ENCODE results near the gene CASTOR1. TPM values are rescaled to one million over a fixed set of nuclear protein-coding genes. Genes with fewer than 3 reads are reported as not detected.

CASTOR1 gene
- total RNA-seq, 3 donors from 2014 or later, result 1.1 to 2.9 (median 2.4) TPM

GRCh38 chr22:30310881-30311771, 21.8 kb upstream of the CASTOR1 start:
- Mint-ChIP-seq H3K4me1 (ENCODE audit: low read depth) (peaks cover 99% of the 10 kb centered on the region), H3K36me3 (ENCODE audit: insufficient read depth) (peaks cover 16% of the 10 kb centered on the region), H3K4me3 (no peak overlapping the region), H3K27me3 (ENCODE audit: low read depth) (no peaks in the 10 kb centered on the region), H3K9me3 (peaks cover 3% of the 10 kb centered on the region)
- ATAC-seq (no peak), DNase-seq (no peak)

DNA sequence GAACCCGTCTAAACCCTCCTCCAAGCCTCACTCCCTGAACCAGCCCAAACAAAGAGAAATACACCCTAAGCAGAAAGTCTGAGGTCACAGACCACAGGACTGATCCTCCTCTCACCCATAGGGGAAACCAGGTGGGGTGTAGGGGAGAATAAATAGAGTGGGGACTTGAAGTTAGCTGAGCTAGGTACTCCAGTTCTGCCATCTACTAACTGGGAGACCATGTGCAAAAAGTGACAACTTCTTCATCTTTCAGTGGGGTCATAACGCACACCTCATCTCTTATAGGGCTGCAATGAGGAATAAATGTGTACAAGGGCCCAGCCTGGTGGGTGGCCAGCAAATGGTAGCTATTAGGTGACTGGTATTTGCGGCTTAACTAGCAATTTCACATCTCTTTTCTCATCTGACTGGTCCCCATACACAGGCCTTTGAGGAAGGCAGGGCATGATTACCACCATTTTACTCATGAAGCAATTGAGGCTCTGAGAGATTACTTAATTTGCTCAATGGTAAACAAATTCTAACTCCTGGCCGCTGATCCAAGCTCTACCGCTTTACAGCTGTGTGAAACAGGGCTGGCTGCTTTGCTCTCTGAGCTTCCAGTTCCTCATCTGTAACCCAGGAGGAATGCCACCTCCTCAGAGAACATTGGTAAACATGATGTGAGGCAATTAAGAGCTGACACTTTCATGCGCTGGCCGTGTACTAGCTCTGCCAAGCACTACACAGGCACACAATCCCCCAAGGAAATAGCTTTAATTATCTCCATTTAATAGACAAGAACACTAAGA, 20.8 kb upstream of the CASTOR1 start:
- H3K36me3 Mint-ChIP-seq (ENCODE audit: insufficient read depth), result peaks cover 11% of the 10 kb centered on the region
- DNase-seq, result no peak
- ATAC-seq, result peak; percentile 11 to 23
- H3K4me1 Mint-ChIP-seq (ENCODE audit: low read depth), result peaks cover 99% of the 10 kb centered on the region
- peaks cover 3% of the 10 kb centered on the region for H3K9me3 Mint-ChIP-seq
- no peaks in the 10 kb centered on the region for H3K27me3 Mint-ChIP-seq (ENCODE audit: low read depth)
- H3K4me3 Mint-ChIP-seq, result peak overlapping the region; percentile 6

- no peak for DNase-seq
- ATAC-seq, result no peak
- H3K27me3 Mint-ChIP-seq (ENCODE audit: low read depth), result no peaks in the 10 kb centered on the region
- H3K4me3 Mint-ChIP-seq, result peak overlapping the region; percentile 32
- peaks cover 9% of the 10 kb centered on the region for H3K36me3 Mint-ChIP-seq (ENCODE audit: insufficient read depth)
- peaks cover 3% of the 10 kb centered on the region for H3K9me3 Mint-ChIP-seq
- peaks cover 99% of the 10 kb centered on the region for H3K4me1 Mint-ChIP-seq (ENCODE audit: low read depth)
These were observed 19.4 kb upstream of the CASTOR1 start for GRCh38 chr22:30308518-30309230.

DNA sequence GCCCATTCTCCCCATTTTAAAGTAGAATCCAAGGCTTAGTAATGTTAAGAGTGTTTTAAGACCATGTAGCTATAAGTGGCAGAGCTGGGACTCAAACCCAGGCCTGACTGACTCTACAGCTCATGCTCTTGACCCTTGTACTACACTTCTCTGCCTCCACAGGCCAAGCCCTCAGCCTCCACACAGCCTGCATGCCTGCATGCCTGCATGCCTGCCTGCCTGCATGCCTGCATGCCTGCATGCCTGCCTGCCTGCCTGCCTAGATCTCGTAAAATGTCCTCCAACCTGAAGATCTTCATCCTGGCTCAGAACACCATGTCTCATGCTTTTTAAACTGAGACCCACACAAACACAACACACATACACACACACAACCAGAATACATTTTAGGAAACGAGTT, 18.8 kb upstream of the CASTOR1 start:
- Mint-ChIP-seq H3K9me3 (peaks cover 3% of the 10 kb centered on the region), H3K27me3 (ENCODE audit: low read depth) (no peaks in the 10 kb centered on the region), H3K4me1 (ENCODE audit: low read depth) (peaks cover 100% of the 10 kb centered on the region), H3K36me3 (ENCODE audit: insufficient read depth) (peaks cover 14% of the 10 kb centered on the region), H3K4me3 (peak overlapping the region; percentile 32)
- DNase-seq (no peak), ATAC-seq (no peak)

DNA sequence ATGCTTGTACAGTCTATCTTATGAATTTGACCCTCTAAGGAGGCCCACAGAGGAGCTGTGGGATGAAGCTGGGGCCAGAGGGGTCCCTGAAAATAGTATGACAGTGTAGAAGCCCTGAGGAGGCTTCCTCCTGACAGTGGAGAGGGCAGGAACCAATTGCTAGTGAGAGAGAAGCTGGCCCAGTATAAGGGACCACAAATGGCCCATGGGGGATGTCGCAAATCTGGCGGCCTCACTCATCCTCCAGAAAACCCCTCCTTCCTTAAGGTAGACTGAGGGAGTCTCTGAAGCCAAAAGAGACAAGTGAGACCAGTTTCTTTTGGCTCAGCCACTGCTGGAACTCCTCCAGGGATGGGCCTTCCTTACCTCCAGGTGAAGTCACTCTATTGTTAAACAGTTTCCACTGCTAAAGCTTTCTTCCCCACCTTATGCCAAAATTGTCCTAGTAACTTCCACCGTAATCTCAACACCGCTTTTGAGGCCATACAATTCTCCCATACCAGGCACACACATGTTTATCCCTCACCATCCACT, 17.8 kb upstream of the CASTOR1 start:
- peaks cover 9% of the 10 kb centered on the region for H3K36me3 Mint-ChIP-seq (ENCODE audit: insufficient read depth)
- H3K4me1 Mint-ChIP-seq (ENCODE audit: low read depth), result peaks cover 100% of the 10 kb centered on the region
- H3K27me3 Mint-ChIP-seq (ENCODE audit: low read depth), result no peaks in the 10 kb centered on the region
- ATAC-seq (no peak), DNase-seq (no peak)
- H3K9me3 Mint-ChIP-seq, result no peaks in the 10 kb centered on the region
- no peak overlapping the region for H3K4me3 Mint-ChIP-seq

DNA sequence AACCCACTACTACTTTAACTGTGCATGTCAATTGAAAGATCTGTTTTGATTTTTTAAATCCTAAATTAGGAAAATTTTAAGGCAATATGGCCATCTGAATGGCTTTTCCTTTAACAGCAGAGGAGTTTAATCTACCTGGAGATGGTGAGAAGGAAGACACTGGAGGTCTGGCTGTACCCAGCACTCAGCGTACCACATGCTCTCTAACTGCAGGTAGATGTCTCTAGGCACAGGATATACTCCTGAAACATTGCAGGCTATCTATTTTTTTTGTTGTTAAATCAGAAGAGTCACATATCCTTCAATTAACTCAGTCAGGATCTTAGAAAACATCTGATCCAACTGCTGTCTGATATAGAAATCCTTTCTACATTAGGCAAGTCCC, 17.3 kb upstream of the CASTOR1 start:
- DNase-seq (no peak), ATAC-seq (no peak)
- Mint-ChIP-seq H3K36me3 (ENCODE audit: insufficient read depth) (peaks cover 9% of the 10 kb centered on the region), H3K4me1 (ENCODE audit: low read depth) (peaks cover 100% of the 10 kb centered on the region), H3K27me3 (ENCODE audit: low read depth) (no peaks in the 10 kb centered on the region), H3K9me3 (no peaks in the 10 kb centered on the region), H3K4me3 (peak overlapping the region; percentile 63)

DNA sequence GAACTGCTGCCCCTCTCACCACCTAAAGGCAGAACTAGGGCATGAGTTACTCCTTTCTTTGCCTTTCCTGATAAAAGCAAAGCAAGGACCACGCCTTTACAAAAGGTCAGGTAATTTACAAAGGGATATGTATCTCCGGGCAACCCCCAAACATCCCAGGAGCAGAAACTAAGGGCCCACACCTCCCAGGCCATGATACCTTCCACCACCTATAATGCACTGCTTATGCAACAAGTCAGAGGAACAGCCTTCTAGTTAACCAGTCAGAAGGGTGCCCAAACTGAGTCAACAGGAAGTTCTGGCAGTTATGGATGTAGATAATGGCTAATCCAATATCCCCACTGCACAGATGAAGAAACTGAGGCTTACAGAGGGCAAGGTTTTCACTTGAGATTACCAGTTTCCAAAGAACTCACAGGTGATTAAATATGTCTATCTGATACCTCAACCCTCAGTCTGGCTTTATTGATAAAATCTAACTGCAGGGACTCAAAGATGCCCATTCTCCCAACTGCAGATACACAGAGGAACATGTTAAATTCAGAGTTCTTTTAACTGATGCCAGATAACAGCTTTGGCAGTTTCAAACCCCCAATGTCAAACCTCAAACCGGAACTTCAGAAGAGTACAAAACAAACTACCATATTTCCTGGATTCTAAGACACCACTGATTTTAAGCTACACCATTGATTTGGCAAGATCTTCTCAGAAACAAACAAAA, 16.8 kb upstream of the CASTOR1 start:
- H3K27me3 Mint-ChIP-seq (ENCODE audit: low read depth), result no peaks in the 10 kb centered on the region
- peaks cover 11% of the 10 kb centered on the region for H3K36me3 Mint-ChIP-seq (ENCODE audit: insufficient read depth)
- ATAC-seq (peak; percentile 34 to 41), DNase-seq (no peak)
- peaks cover 100% of the 10 kb centered on the region for H3K4me1 Mint-ChIP-seq (ENCODE audit: low read depth)
- H3K4me3 Mint-ChIP-seq, result peak overlapping the region; percentile 63
- H3K9me3 Mint-ChIP-seq, result no peaks in the 10 kb centered on the region

DNA sequence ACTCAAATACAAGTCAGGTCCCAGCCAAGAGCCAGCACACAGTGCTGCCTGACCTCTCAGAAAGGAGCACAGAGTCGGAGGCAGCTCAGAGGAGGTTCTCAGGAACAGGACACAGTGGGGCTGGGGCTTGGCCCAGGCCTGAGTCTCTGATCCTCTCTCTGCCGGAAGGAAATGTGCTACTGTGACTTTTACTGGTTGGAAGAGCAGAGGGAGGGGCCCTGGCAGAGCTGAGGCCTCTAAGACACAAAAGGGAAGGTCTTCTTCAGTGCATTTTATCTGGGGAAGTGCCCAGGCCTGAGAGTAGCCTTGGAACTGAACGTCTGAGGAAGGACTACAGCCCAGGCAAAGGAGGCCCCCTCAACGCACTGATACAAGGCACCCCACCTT, 16.2 kb upstream of the CASTOR1 start:
- H3K4me1 Mint-ChIP-seq (ENCODE audit: low read depth), result peaks cover 100% of the 10 kb centered on the region
- H3K27me3 Mint-ChIP-seq (ENCODE audit: low read depth), result no peaks in the 10 kb centered on the region
- no peaks in the 10 kb centered on the region for H3K9me3 Mint-ChIP-seq
- H3K36me3 Mint-ChIP-seq (ENCODE audit: insufficient read depth), result peaks cover 11% of the 10 kb centered on the region
- peak; percentile 26 for DNase-seq
- peak; percentile 62 to 66 for ATAC-seq
- H3K4me3 Mint-ChIP-seq, result peak overlapping the region; percentile 63

DNA sequence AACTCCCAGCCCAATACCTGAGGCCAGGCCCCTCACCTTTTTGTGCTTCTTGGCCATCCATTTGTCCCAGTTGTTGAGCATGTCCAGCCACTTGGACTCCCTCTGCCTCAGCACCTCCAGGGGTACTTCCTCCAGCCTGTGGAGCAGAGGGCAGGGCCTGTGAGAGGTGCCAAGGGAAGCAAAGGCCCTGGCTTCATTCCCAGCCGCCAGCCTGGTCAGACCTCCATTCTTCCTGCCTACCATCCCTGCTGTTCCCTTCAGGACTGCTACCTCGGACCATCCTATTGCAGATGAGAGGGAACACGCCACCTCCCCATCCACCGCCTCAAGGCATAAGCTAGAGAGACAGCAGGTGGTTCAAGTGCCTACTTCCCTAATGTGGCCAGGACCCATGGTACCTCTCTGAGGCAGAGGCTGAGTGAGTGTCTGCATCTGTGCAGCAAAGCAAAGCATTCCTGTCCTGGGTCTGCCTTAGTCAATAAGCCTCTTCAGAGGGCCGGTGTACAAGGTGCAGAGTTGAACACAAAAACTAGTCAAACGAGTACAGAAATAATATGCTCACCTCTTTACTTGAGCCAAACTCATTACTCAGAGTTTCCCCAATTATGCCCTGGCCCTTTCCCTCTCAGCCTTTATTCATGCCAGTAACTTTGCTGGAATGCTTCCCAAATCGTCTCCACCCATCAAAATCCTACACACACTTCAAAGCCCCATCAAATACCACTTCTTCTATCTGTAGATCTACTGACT, 15.4 kb upstream of the CASTOR1 start:
- ATAC-seq (no peak), DNase-seq (no peak)
- no peaks in the 10 kb centered on the region for H3K27me3 Mint-ChIP-seq (ENCODE audit: low read depth)
- H3K9me3 Mint-ChIP-seq, result no peaks in the 10 kb centered on the region
- H3K4me1 Mint-ChIP-seq (ENCODE audit: low read depth), result peaks cover 93% of the 10 kb centered on the region
- H3K4me3 Mint-ChIP-seq, result no peak overlapping the region
- peaks cover 14% of the 10 kb centered on the region for H3K36me3 Mint-ChIP-seq (ENCODE audit: insufficient read depth)

DNA sequence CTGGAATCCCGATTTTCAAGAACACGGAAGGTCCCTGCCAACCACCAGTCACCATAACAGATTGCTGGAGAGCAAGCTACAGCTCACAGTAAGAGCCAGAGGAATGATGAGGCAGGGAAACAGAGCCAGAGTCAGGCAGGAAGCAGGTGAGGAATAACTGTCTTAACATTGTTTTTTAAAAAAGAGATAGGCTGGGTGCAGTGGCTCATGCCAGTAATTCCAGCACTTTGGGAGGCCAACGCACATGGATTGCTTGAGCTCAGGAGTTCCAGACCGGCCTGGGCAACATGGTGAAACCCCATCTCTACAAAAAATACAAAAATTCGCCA, 13.5 kb upstream of the CASTOR1 start:
- ATAC-seq (no peak), DNase-seq (no peak)
- H3K27me3 Mint-ChIP-seq (ENCODE audit: low read depth), result no peaks in the 10 kb centered on the region
- peaks cover 16% of the 10 kb centered on the region for H3K36me3 Mint-ChIP-seq (ENCODE audit: insufficient read depth)
- peaks cover 90% of the 10 kb centered on the region for H3K4me1 Mint-ChIP-seq (ENCODE audit: low read depth)
- no peaks in the 10 kb centered on the region for H3K9me3 Mint-ChIP-seq
- H3K4me3 Mint-ChIP-seq, result peak overlapping the region; percentile 43

- Mint-ChIP-seq H3K4me3 (peak overlapping the region; percentile 43), H3K27me3 (ENCODE audit: low read depth) (no peaks in the 10 kb centered on the region), H3K36me3 (ENCODE audit: insufficient read depth) (peaks cover 19% of the 10 kb centered on the region), H3K4me1 (ENCODE audit: low read depth) (peaks cover 90% of the 10 kb centered on the region), H3K9me3 (no peaks in the 10 kb centered on the region)
- DNase-seq (no peak), ATAC-seq (no peak)
These were observed 12.9 kb upstream of the CASTOR1 start for GRCh38 chr22:30301995-30302809.

DNA sequence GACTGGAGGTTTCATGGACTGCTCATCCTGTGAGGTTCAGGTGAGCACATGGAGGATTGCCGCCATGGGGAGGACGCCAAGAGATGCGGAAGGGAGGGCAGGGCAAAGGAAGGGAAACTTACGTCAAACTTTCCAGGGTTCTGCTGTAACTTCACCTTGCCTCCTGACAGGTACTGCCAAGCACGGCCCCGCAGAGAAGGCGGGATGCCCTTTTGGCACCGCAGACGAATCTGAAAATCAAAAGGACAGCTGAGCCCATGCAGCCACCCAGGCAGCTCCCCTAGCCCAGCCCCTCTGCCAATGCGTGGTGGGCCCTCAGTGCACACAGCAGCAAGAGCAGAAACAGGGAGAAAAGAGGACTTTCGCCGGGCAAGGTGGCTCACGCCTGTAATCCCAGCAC, 10.0 kb upstream of the CASTOR1 start:
- no peak for ATAC-seq
- H3K9me3 Mint-ChIP-seq, result no peaks in the 10 kb centered on the region
- no peaks in the 10 kb centered on the region for H3K27me3 Mint-ChIP-seq (ENCODE audit: low read depth)
- DNase-seq, result no peak
- no peak overlapping the region for H3K4me3 Mint-ChIP-seq
- H3K4me1 Mint-ChIP-seq (ENCODE audit: low read depth), result peaks cover 81% of the 10 kb centered on the region
- peaks cover 23% of the 10 kb centered on the region for H3K36me3 Mint-ChIP-seq (ENCODE audit: insufficient read depth)
